HG03025 (cell line): Measurements from ENCODE around the gene MRPL40.
A peak's percentile ranks its signal among the peaks of the same experiment; 100 is the strongest.

Source experiments
- ATAC-seq: cut with Tn5 transposase; IDR thresholded peaks from one replicate; pipeline ENCODE4 v1.9.1; 2021; ENCODE audit warnings: mild to moderate bottlenecking, moderate library complexity; ENCODE audit not compliant: unreplicated experiment, low FRiP score

MRPL40 gene

GRCh38 chr22:19432133-19432851, at the start of gene MRPL40:
Gene MRPL40 (plus strand): TSS chr22:19432545. CDS start chr22:19432555, 10 bp downstream.
- ATAC-seq: peak; percentile 66

DNA sequence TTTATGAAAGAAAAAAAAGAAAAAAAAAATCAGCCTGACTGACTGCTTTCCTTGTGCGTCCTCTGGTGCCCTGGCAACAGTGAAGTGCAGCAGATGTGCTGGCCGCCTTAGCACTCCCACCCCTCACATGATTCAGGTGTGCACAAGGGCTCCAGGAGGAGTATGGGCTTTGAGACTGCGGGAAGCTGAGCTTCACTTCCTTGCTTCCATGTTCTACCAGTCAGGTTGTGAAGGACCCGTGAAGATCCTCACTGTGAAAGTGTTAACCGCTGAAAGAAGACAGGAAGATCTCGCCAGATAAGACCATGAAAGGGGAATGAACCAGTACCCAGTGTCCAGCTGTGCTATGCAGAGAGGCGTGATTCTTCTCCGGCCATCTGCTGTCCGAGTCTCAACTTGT, 49.1 kb upstream of the MRPL40 start:
- no peak for ATAC-seq

DNA sequence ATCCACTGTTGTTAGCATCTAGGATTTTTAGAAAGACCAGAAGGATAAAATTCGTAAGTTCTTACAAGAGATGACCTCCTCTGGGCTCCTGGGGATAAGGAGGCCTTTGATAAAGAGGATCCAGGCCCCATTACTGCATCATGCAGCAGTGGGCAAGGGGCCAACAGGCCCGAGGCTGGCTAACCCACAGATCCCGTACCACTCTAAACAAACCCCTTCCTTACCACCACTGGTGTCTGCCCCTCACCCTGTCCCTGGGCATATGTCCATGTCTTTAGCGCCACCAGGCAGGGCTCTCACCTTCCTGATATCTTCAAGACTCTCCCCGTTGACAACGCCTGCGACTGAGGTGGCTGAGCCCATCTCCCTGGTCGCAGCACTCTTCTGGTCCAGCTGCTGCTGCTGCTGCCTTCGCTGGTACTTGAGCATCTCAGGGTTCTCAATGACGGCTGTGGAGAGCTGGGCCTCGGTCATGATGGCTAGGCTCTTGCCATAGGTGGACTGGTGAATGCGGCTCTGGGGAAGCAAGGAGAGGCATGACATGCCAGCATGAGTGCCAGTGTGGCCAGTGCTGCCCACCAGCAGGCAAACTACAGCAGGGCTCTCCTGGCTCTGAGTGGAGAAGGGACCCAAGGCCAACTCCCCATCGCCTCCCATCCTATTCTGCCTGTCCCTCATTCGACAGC, 47.0 kb upstream of the MRPL40 start:
- ATAC-seq: no peak

DNA sequence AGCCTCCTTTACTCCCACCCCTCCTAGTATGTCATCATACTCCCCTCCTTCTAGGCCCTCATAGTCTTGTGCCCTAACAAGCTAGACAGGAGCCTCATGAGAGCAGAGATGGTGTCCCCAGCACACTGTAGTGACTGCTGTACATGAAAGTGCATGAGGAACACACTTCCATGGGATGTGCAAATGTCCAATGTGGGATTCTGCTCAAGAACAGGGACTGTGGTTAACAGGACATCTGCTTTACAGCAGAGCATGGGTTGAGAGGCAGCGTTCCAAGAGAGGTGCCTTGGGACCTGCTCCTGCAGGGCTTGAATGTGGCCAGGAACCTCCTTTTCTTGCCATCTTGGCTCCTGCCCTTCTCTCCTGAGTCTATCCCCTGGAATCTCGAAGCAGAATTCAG, 46.1 kb upstream of the MRPL40 start:
- ATAC-seq: no peak

GRCh38 chr22:19387038-19387437, 45.3 kb upstream of the MRPL40 start:
- no peak for ATAC-seq

DNA sequence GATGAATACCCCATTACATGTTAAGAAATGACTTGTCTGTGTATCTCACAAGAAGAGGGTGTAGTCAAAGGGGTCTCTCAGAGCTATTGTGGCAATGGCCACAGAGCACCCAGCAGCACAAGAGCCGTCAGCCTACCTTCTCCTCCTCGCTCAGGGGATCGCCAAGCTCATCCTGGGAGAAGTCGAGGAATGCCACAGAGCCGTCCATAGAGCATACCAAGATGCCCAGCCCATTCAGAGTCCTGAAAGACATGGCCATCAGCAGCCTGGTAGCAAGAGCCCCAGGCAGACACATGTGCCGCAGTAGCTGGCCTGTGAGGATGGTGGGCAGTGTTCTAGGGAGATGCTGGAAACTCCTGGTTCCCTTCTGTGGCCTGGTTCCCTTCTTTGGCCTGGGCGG, 44.8 kb upstream of the MRPL40 start:
- ATAC-seq: no peak

DNA sequence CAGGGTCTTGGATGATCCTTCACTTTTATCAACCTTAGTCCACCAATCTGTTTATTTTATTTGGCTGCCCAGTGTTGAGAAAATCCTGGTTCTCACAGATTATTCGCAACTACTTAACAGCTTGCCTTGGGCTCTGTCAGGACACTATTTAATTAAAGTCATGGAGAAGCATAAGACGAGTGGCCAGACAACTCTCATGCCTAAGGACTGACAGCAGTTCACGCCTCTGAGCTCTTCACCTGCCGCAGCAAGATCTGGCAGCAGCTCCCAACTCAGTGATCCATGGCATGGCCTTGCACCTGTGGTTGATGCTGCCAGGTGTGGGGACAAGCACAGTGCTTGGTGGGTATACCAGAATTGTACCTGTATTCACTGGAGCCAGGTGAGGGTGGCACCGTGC, 38.6 kb upstream of the MRPL40 start:
- ATAC-seq: no peak

DNA sequence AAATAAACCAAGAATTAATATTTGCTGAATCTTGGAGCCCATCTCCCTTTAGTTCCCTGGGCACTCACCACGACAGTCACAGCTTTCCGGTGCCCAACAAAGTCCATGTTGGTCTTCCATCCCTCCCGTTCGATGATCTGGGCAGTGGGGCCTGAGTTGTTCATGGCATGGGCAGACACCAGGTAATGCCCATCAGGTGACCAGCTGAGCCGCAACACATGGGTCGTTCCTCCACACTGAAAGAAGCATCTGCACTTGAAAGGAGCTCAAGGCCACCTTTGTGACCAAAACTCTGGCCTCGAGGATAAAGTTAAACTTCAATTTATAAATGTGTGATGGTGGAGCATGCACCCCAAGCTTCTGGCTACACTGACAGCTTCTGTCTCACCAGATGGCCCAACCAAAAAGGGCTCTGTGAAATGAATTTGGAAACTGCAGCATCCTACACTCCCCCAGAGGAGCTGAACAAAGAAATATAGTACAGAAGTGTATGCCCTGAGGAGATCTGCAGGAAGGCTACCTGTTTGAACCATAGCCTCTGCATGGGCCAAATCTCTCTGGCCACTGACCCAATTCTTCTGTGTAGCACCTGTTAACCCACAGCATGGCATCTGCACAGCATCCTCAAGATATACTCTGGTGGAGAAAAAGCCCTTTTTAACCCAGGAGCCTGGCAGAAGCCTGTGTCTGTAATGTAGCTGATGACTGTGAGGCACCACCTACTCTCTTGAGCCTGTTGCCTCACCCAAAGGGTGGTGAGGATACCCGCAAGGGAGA, 37.9 kb upstream of the MRPL40 start:
- no peak for ATAC-seq

DNA sequence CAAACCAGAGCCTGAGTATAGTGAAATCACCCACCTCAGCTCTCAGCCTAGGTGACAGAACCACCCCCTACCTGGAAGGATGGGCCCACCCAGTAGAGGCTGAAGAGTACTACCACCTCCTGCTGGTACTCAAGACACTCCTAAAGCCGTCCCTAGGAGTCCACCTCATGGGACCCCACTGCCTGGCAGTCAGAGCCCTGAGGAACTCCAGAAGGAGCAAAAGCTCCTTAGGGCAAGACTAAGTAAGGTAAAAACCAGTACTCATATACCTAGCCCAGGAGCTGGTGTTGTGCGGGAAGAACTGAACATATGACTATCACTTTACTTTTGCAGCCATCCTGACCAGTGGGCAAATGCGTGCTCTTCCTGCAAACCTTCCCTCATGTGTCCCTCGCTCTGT, 37.1 kb upstream of the MRPL40 start:
- no peak for ATAC-seq

DNA sequence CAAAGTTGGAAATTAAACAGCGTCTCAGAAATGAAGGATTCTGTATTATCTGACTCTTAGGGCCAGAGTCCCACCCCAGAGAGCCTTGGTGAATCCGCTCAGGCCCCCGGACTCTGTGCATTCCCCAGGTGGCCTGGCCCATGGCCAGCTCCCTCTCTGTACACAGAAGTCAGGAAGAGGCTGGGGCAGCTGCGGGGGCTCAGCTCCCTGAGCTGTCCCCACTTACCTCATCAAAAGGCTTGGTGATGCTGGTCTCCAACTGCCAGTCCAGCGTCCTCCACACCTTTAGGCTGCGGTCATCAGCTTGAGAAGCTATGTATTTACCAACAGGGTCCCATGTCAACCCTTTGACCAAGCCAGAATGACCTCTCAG, 35.8 kb upstream of the MRPL40 start:
- ATAC-seq: no peak

DNA sequence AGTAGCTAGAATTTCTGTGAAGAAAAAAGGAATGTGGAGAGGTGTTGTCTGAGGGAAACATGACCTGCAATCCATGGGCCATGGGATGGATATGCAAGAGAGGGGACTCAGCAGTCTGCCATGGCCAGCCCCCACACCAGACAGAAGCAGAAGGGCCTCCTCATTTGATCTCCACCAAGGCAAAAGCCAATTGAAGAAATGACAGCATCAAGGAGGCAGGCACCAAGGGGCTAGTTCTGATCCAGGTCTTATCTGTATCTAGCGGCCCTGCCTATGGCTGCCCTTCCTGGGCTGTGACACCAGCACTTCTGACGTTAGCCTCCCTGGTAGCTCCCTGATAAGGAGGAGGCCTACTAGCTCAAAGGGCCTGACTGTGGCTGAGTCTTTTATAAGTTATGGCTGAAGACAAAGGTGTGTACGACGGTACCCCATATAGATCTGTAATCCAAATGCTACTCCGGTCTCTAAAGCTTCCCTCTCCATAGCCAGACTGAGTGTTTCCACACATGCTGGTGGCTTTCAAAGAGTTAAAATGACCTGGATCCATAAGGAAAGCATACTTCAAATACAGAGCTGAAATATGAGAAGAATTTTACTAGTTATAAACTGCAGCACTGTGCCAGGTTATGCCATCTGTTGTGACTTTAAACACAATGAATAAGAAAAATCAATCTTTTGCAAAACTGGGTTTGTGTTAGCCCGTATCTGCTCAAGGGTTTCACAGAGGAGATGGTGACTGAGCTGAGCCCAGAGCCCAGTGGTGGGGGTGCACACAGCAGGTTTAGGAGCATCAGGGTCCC, 35.2 kb upstream of the MRPL40 start:
- ATAC-seq: no peak

- no peak for ATAC-seq
Observed at GRCh38 chr22:19397734-19398104, 34.6 kb upstream of the MRPL40 start.

DNA sequence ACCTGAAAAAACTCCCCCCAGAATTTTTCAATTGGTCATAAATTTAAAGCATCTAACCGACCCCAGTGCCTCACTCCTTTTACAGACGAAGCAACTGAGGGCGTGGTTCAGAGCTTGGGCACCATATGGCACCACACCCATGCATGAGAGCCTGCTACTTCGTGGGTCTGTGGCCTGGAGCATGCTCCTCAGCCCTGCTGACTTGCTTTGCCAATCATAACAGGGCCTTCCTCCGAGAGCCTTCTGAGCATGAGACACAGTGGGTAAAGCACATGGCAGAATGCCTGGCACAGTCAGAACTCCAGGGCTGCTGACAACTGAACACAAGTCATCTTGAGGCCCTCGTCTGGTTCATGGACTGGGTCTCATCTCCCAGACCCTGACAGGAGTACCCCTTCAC, 34.1 kb upstream of the MRPL40 start:
- ATAC-seq: no peak

DNA sequence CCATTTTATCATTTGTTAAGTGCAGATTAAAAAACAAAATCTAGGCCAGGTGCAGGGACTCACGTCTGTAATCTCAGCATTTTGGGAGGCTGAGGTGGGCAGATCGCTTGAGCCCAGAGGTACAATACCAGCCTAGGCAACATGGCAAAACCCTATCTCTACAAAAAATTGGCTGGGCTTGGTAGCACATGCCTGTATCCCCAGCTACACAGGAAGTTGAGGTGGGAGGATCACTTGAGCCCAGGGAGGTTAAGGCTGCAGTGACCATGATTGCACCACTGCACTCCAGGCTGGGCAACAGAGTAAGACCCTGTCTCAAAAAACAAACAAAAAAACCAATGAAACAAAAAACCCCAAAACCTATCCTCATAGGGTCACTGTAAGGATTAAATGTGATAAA, 33.7 kb upstream of the MRPL40 start:
- ATAC-seq: no peak

DNA sequence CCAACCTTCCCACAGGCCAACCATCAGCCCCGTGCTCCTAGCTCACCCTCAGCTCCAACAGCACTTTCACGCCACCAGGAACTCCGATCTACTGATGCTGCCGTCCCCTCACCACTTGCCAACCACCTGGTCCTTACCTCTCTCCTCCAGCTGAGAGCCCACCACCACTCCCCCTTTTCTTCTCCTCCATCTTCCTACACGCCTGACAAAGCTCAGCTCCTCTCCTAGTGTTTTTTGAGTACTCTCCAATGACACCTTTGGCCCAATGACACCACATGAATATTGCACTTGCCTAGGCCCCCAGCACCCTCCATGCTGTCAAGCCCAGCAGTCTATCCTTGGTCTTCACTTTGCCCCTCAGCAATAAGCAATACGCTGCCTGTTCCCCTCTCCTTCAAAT, 31.5 kb upstream of the MRPL40 start:
- no peak for ATAC-seq

DNA sequence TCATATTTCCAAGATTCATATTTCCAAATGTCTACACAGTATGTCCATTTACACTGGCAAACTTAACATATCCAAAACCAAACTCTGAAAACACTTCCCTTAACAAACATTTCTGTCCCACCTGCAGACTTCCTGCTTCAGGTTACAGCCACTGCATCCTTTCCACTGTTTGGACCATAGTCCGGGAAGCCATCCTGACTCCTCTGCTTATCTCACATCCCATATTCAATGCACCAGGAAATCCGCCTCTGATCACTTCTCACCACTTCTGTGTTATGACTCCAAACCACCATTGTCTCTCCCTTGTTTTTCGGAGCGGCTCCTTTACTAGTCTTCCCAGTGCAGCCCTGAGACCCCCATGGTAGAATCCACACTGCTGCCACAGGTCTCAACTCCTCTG, 30.9 kb upstream of the MRPL40 start:
- no peak for ATAC-seq

DNA sequence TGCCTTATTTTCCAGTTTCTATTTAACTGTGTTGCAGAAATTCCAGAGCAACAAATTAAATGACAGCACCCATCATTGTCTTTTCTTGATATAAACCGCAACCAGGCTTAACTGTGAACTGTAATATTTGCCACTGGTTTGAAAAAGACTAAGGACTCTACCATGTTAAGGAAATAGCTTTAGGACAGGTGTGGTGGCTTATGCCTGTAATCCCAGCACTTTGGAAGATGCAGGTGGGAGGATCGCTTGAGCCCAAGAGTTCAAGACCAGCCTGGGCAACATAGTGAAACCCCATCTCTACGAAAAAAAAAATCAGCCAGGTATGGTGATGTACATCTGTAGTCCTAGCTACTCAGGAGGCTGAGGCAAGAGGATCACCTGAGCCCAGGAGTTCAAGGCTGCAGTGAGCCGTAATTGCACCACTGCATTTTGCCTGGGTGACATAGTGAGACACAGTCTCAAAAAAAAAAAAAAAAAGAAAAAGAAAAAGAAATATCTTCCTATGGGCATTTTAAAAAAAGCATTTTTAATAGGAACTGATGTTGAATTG, 29.6 kb upstream of the MRPL40 start:
- ATAC-seq: no peak

DNA sequence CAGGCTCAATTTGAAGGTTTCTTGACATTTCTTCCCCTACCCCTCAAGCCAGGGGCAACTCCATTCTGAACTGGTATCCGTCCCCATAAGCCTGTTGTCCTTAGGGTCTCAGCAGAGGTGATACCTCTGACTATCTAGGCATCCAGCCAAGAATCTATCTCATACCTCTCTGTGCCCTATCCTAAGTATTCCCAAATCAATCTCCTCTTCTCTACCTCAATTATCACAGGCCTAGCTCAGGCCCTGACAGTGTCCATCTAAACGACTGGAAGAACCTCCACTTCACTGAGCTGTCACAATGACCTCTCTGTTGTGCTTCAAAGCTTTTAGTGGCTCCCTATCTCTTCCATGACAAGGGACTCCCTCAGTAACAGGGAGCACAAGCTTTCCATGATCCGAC, 27.7 kb upstream of the MRPL40 start:
- ATAC-seq: no peak

DNA sequence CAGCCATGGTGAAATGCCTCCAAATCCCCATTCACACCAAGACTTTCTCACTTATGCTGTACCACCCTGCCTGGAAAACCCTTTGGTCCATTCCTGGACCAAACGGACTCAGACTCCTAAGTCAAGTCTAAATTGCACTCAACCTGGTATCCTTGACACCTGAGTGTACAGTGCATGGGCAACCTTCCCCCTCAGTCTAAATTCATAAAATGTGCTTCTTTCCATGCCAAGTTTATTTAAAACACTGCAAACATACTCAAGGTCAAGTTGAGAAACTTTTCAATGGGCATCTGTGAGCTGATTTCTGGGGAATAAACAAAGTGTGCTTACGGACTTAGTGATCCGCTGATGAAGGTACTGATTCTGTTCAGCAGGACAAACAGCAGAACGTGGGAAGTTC, 27.2 kb upstream of the MRPL40 start:
- no peak for ATAC-seq

DNA sequence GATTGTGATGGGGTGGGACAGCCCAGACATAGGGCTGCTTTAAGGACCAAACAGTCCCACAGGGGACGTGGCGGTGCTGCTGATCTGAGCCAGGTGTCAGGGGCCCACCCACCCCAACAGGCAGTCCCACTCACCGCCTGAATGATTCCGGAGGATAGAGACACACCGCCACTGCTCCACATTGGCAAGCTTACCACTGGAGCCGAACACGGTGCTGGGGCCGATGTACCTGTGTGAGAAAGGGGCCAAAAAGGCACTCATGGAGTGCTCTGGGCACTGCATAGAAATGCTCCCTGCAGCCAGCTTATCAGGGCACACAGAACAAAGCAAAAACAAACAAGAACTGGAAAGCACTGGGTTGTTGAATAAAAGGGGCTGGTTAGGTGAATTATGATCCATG, 26.7 kb upstream of the MRPL40 start:
- no peak for ATAC-seq
